Activated CD8-positive, alpha-beta memory T cell treated with anti-CD3 and anti-CD28 coated beads, Interleukin-2, amount 50 U/mL, for 4 hours (primary cell): ENCODE data around the gene ZBTB47.

Source experiments
- DNase-seq: peaks from one replicate; pipeline ENCODE4 v3.0.0-alpha.2; 2020

Gene ZBTB47

GRCh38 chr3:42701371-42702065 is 48.0 kb downstream of the ZBTB47 start:
- peak; percentile 48 for DNase-seq

- DNase-seq = no peak
Observed at GRCh38 chr3:42702066-42702951, 48.8 kb downstream of the ZBTB47 start, which contains the start of gene HHATL. TSS of gene HHATL (minus strand) at chr3:42702798. CDS start at chr3:42700826, 1,972 bp downstream.

DNA sequence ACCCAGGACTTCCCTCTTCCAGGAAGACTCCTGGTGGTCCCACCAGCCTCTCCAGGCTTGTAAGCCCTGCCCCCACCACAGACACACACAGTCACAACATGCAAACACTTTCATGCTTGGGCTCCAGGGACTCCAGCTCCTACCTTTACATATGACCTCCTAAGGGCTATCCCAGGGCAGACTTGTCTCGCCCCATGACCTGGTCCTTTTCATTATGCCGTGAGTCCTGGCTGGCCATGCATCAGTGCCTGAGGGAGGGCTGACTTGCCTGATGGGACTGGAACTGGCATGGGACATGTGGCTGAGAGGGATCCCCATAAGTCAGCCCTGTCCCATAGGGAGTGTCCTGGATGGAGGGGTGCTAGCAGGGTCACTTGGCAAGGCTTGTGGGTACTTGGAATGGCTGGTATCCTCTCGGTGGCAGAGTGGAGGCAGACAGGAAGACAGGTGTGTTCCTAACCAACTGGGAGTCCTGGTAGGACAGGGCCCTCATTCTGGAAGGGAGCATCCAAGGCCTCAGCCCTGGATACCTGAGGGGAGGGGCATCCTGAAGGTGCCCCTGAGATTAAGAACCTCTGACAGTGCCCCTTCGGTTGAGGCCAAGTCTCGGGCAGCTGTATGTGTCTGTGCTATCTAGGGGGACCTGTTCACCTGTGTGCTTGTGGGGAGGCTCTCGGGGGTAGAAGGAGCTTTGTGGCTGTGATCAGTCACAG is 49.6 kb downstream of the ZBTB47 start:
- no peak for DNase-seq

GRCh38 chr3:42703695-42704025 is 50.2 kb downstream of the ZBTB47 start:
- DNase-seq = no peak

- no peak for DNase-seq
Observed at GRCh38 chr3:42704136-42704841, 50.8 kb downstream of the ZBTB47 start.

GRCh38 chr3:42705058-42705767 is 51.7 kb downstream of the ZBTB47 start:
- no peak for DNase-seq

DNA sequence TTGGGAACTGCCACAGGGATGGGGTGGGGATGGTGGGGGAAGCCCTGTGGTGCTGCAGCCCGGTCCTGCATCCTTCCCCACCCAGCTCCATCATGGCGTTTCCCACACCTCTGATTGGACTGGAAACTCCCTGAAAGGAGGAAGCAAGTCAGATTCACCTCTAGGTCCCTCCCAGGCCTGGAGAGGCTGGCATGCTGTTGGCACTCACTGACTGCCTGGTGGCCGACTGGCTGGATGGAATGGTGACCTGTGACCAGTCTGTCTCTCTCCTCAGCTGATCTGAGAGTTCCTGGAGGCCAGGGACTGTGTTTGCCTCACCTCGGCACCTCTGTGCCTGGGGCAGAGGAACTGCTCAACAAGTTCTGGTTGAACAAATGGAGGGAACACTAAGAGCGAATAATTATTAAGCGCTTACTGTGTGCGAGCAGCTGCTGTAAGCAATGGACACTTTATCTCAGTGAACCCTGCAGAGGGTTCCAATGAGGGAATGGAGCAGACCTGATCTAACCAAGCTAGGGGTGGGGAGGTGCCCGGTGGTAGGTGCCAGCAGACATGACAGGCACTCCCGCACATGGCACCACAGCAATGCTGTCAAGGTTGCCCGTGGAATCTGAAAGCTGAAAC is 52.6 kb downstream of the ZBTB47 start:
- no peak for DNase-seq

- DNase-seq = no peak
Observed at GRCh38 chr3:42706721-42707619, 53.5 kb downstream of the ZBTB47 start.

GRCh38 chr3:42707620-42708355 is 54.3 kb downstream of the ZBTB47 start:
- DNase-seq = no peak

DNA sequence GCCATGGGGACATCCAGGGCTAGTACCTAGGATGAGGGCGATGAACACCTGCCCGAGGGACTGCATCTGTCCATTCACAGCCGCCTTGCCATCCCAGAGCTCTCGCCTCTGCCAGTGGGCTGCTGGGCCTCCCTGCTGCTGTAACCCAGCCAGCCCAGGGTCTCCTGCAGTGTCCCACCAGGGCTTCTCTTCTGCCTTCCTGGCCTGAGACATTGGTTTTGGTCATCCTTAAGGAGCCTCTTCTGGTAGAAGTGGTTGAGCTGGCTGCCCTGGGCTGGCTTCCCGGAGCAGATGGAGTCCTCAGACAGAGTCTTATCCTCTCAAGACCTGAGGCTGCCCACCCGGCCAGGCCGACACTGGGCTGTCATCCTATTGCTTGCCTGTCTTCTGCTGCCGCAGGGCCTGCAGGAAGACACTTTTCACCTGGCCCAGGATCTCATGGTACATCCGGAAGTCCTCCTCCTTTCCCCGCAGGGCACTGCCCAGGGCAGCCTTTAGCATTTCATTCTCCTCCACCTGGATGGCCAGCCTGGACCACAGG is 55.2 kb downstream of the ZBTB47 start:
- no peak for DNase-seq

- no peak for DNase-seq
Observed at GRCh38 chr3:42709621-42710020, 56.1 kb downstream of the ZBTB47 start.

- no peak for DNase-seq
Observed at GRCh38 chr3:42710323-42711021, 57.0 kb downstream of the ZBTB47 start.

DNA sequence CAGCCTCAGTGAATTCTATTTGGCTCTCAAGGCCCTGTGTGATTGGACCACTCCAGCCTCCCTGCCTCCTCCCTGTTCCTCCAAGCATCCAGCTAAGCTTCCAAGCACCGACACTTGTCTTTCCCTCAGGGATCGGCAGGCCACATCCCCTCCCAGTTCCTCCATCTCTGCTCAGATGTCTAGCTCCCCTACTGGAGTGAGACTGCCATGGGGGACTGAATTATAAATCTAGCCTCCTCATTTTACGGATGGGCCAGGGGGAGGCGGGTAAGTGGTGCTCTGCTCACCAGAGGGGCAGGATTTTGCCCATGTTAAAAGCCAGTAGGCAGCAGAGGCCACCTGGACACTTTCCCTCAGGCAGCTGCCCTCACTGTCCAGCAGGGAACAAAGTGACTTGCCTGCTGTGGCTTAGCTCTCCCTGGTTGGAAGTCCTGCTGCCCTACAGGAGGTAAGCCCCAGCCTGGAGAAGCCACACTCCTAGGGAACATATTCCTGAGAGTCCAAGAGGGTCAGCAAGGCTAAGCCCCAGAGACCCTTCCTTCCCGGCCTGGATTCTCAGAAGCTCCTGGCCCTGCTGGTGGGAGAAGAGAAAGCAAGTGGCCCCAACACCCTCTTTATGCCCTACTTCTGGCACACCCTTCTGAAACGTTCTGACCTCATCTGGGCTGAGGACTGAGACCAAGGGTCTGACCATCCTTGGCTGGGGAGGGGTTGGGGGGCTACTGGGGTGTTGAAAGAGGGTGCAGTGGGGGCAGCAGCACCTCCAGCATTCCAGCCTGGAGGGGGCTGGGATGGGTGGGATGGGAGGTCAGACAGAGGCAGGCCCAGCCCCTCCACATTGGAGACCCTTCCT is 58.2 kb downstream of the ZBTB47 start:
- DNase-seq = no peak

DNA sequence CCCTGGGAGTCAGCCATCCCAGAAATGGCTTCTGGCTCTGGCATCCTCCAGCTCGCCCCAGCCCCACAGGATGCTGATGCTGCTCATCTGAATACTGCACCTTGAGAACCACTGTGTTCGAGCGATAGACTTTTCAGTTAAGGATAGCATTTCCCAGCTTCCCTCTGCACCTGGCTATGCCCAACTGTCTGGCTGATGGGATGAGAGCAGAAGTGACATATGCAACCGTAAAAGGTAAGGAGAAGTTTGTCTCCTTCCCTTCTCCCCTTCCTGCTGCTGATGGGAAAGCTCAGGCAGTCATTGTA is 58.8 kb downstream of the ZBTB47 start:
- no peak for DNase-seq

GRCh38 chr3:42712688-42713372 is 59.3 kb downstream of the ZBTB47 start:
- DNase-seq = no peak

GRCh38 chr3:42713747-42714146 is 60.2 kb downstream of the ZBTB47 start:
- no peak for DNase-seq

DNA sequence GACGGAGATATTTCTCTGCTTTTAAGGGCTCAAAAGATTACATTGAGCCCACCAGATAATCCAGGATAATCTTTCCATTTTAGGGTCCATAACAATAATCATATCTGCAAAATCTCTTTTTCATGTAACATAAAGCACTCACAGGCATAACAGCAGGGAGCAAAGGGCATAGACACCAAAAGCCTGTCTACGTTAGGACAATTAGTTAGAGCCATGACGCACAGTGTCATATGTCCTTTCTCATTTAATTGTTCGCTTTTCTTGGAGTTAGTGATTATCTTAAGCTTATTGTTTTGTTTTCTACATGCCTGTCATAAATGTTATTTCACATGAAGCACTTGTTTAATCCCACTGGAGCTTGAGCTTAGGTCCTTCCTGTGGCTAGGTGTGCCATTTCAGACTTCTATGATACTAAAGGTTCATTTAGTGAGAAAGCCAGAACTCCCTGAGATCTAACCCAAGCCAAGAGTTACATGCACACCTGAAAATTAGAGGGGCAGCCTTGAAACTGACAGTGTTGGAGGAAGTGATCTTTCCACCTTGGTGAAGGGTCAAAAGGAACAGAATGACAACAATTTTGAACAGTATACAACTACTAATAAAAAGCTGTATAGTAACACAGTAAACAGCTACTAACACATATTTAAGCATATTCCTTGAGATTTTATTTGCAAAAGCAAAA is 60.8 kb downstream of the ZBTB47 start:
- DNase-seq = no peak
